ENCODE data around the gene KCNAB1.

Gene KCNAB1

DNA sequence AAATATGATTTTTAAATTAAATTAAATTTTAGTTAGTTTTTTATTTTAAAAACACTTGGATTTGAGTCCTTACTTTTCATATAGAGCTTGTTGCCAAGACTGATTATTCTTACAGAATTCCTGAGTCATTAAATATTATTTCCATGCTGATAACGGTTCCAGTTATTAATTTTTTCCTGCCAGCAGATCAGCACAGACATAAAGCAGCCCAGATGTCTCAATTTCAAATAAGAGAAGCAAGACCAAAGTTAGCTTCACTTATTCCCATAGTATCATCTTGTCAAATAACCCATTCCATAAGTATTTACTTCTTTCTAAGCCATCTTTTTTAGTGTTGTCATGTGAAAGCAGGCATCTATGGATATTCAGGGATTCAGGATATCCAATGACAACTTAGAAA, 359.2 kb downstream of the KCNAB1 start:
- no peak for DNase-seq (ENCODE audit: extremely low read depth in 1 of 2, low read depth in 1 of 2)

DNA sequence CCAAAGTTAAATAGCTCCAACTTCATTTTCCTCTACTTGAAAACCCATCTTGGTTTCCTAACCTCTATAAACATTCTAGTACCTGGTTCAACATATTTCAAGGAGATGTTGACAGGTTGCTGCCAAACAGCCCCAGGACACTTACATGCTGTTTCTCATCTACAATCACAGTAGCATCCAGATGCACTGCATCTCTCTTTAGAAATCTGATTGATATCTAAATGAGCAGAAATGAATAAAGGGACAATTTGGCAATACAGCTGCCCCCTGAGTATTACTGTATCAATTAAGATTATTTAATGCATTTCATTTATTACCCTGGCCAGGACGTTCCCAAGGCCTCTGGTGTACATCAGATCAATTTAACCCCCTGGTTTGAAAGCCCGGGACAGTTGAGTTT, 360.6 kb downstream of the KCNAB1 start:
- DNase-seq (ENCODE audit: extremely low read depth in 1 of 2, low read depth in 1 of 2), result no peak

DNA sequence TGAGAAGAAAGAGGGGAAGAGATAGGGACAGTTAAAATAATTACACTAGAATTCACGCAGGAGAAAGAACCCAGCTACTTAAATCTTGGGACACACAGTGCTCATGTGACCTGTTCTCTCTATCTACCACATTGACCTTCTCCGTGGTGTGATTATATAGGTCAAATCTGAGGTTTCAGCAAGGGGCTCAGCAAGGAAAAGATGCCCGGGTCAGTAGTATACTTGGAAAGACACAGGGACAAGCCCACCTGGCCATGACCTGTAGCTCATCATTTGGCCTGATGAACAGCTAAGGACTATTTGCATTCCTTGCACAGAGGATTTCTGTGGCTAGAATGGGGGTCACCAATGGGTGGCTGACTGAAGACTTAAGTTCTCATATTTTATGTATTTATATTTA, 362.6 kb downstream of the KCNAB1 start:
- DNase-seq (ENCODE audit: extremely low read depth in 1 of 2, low read depth in 1 of 2), result no peak

DNA sequence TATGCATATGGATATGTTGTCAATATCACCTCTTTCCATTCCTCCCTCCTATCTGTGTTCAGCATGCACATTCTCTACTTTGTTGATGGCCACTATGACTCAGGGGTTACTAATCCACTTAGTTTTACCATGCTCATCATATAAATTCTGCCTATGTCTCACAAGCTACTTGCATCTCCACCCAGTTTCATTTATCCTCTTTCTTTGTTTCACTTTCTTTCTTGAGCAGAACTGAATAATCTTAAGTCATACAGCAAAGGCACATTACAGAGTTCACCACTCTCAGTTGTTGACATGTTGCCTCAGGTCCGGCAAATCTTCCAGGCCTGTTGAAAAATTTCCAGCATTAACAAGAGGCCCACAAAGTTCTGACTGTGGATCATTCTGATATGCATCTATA, 363.0 kb downstream of the KCNAB1 start:
- DNase-seq (ENCODE audit: extremely low read depth in 1 of 2, low read depth in 1 of 2), result no peak

DNA sequence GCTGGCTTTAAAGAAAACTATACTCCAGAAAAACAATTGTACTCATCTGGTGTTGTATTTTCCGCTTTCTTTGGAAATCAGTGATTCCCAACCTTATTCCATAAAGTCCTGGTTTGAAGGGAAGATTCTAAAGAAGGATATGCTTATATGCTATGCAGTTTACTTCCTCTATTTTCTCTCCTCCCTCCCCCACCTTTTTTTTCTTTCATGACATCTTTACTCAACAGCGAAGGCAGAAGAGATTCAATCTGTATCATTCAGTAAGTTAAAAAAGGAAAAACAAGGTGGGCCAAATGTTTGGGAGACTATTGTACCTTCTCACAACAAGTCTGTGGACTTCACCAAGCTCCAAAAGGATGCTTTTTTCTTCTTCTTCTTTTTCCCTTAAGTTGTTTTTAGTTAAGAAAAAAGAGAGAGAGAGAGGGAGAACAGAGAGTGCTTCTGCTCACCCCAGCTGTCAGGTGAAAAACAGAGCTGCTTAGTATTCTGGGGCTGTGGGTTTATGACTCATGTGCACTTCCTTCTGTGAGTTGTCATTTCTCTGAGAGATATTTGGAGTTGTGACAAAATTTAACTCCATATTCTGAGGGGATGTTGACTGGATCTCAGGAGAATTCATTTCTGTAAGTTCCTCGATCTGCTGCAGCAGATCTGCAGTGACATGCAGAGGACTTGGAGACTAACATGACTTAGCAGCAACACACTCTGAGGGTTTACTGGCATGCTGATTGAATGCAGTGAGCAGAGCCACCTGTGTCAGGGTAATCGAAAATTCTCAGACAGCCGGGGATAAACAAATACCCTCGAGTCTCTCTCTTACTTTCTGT, 363.8 kb downstream of the KCNAB1 start:
- DNase-seq (ENCODE audit: extremely low read depth in 1 of 2, low read depth in 1 of 2), result peak in 1 of 2 donors; percentile 23

DNA sequence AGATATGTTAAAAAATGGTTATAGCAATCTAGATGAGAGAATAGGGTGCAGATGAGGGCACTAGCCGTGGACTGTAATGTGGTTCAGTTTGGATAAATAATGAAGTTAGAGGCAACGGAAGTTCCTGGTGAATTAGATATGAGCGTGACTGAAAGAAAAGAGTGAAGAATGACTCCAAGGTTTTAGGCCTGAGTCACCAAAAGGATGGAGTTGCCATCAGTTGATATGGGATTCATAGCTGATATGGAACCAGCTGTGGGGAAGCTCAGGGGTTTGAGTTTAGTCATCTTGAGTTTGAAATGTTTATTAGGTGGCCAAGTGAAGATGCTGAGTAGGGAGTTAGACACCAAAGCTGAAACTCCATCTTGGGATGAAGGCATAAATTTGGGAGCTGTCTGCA, 368.4 kb downstream of the KCNAB1 start:
- no peak for DNase-seq (ENCODE audit: extremely low read depth in 1 of 2, low read depth in 1 of 2)

DNA sequence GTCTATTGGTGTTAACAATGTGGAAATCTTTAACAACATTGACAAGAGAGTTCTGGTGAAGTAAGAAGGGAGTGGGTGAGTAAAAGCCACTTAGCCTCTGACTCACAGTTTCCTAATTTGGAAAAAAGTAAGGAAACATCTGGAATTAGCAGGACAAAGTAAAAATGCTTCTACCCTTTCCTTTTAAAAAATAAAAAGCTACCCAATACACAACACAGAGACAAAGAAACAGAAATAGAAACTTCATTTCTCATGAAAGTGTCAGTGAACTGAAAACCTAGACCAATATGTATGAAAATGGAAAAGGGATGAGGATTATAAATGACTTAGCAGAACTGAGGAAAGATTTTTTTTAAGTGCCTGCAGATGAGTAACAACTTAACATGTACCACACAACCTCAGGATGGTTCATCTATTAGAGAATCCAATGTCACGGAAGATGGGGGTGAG, 369.1 kb downstream of the KCNAB1 start:
- DNase-seq (ENCODE audit: extremely low read depth in 1 of 2, low read depth in 1 of 2), result no peak

DNA sequence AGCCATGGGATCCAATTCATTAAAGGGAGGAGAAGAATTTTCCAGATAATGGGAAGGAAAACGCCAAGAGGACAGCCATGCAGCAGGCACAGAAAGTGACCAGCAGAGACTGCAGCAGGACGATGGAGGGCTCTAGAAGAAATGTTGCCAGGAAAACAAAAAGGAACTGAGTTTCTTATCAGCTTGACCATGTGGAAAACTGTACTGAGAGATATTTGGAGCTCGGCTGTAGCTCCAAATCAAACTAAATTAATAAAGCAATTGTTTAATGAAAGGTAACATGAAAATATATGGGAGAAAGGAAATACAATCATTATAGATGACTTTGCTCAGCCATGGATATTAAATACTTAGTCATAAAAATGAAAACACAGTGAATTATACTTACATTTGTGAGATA, 370.8 kb downstream of the KCNAB1 start:
- no peak for DNase-seq (ENCODE audit: extremely low read depth in 1 of 2, low read depth in 1 of 2)

DNA sequence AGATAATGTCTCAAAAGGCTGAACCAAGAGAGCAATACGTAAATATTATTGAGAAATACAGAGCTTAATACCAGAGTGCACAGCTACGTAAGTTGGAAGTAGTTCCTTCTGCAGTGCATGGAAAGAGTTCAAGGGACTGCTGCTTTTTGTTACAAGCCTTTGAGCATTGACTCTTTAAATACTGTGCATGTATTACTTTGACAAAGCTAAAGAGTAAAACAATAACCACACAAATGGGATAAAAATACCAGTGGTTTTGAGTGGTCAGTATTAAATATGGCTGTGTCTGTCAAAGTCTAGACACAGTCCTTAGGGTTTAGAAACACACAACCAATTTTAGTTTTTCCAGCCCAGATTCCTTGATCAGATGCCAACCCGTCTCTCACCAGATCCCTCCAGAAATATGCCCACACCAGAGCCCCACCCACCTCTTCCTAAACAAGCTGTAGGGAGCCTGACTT, 372.5 kb downstream of the KCNAB1 start:
- DNase-seq (ENCODE audit: extremely low read depth in 1 of 2, low read depth in 1 of 2), result no peak

DNA sequence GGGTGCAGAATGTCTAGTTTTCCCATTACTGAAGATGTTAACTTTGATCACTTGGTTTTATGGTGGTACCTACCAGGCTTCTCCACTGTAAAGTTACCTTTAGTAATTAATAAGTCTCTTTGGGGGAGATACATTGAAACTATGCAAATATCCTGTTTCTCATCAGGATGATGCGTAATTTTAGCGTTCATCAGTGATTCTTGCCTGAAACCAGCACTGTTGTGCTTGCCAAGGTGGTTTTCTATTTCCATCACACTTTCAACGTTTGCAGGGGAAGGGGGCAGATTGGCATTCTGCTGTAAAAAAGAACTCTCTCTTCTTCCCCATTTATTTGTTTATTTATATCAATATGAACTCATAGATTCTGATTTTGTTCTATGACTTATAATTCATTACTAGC, 373.5 kb downstream of the KCNAB1 start:
- no peak for DNase-seq (ENCODE audit: extremely low read depth in 1 of 2, low read depth in 1 of 2)

DNA sequence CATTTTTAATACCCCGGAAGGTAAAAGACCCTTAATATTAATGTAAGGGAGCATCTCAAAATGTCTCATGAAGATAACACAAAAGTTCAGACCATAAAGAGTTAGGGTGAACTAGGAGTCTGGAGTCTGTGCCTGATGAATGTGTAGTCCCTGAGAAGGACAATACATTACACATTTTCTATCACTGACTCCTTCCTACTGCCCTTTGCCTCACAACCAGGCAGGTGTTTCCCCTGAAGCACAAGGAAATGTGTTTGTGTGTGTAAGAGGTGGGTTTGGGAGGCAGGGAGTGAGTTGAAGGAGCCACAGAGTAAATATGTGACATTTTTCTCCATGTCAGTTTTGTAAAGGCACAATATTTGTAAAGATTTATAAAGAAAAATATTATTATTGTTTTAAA, 375.4 kb downstream of the KCNAB1 start:
- no peak for DNase-seq (ENCODE audit: extremely low read depth in 1 of 2, low read depth in 1 of 2)

DNA sequence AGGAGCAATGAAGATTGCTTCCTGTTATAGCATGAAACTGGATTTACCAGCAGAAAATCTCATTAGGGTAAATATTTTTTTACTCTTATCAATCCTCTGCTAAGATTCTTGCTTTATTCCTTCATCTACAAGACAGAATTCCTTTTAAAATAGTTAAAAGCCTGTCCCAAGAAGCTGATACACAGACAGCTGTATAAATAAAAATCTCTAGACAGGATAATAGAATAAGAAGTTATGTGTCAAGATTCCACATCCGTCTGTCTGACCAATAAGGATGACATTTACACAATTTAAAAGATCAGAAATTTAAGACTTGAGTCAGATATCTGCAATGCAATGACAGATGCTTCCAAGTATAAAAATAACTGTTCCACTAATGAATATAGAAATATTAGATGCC, 376.9 kb downstream of the KCNAB1 start:
- DNase-seq (ENCODE audit: extremely low read depth in 1 of 2, low read depth in 1 of 2), result no peak

DNA sequence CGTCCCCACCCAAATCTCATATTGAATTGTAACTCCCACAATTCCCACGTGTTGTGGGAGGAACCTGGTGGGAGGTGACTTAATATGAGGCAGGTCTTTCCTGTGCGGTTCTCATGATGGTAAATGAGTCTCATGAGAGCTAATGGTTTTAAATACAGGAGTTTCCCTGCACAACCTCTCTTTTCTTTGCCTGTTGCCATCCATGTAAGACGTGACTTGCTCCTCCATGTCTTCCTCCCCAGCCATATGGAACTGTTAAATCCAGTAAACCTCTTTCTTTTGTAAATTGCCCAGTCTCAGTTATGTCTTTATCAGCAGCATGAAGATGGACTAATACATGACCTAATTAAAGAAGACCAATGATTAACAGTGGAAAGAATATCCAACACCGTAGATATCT, 377.9 kb downstream of the KCNAB1 start:
- DNase-seq (ENCODE audit: extremely low read depth in 1 of 2, low read depth in 1 of 2), result no peak

DNA sequence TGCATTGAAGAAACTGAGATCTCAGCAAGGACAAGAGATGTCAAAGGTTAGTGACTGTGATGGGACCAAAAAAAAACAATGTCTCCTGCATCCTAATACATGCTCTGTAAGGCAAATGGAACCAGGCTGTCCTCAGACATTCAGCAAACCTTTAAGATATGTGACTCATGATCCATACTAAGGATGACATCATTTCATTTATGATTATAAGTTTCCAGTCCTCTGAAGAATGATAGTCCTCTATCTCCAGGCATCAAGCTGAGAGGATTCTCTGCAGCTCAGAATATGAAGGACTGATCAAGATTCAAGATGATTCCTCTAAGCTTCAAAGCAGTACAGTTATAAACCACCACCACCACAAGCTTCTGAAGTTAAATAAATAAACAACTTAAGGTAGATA, 386.9 kb downstream of the KCNAB1 start:
- DNase-seq (ENCODE audit: extremely low read depth in 1 of 2, low read depth in 1 of 2), result no peak

DNA sequence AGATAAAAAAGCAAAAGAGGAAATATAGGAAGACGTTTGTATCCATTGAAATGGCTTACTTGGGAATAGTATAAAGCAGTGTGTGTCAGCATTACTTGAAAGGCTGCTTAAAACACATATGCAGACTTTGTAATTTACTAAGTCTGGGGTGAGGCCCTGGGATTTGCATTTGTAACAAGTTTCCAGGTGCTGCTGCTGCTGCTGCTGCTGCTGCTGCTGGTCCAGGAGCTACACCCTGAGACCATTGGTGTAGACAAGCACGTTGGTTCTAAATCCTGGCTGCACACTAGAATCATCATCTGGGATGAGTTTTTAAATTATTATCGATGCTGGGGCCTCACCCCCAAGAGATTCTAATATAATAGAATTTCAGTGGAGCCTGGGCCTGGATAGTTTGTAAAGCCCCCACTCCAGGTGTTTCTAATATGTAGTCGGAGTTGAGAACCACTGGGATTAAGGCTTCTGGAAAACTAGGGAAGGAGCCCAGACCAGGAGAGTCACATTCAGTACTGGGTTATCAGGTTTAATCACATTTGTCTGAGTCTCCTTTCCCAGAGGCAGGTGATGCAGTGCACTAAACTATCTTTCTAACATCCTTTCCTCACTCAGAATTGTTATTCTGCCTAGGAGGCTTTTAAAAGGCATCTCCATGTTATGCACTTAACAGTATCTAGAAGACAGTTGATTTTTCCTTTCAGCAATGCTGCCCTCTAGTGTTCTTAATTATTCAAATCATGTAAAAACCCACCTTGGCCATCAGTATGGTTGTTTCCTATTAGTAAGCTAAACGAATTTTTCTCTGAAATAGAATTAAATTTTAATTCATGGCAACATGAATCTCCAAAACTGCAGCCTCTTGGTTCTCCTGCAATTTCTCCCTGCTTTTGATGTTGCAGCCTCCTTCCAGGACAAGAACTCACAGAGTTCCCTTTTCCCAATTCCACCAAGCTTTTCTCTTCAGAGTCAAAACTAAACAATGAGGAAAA, 389.1 kb downstream of the KCNAB1 start:
- DNase-seq (ENCODE audit: extremely low read depth in 1 of 2, low read depth in 1 of 2), result no peak

DNA sequence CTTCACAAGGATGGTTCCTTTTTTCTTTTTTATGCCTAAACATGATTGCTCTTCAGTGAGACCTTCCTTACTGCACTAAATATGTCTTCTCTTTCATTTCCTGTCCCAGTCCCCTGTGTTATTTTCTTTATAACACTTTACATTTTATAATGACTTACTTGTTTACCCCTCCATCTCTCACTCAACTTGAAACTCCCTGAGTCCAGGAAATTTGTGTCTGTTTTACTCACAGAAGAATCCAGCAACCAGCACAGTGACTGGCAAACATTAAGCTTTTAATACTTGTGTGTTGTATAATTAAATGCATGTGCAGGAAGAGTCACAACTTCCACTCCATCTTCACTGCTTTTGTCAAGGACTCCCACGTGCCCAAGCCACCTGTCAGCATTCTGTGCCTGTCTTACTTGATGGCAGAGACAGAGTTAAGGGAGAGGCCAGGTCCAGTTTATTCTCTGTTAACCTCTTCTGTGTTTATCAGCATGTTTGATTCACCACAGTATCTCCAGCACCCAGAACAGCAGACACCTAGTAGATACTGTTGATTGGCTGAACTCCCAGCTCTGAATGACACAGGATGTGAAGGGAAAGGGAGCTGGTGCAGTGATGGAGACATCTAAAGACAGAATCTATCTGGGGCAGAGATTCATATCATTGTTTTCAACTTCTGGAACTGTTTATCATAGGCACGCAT, 391.8 kb downstream of the KCNAB1 start:
- no peak for DNase-seq (ENCODE audit: extremely low read depth in 1 of 2, low read depth in 1 of 2)

DNA sequence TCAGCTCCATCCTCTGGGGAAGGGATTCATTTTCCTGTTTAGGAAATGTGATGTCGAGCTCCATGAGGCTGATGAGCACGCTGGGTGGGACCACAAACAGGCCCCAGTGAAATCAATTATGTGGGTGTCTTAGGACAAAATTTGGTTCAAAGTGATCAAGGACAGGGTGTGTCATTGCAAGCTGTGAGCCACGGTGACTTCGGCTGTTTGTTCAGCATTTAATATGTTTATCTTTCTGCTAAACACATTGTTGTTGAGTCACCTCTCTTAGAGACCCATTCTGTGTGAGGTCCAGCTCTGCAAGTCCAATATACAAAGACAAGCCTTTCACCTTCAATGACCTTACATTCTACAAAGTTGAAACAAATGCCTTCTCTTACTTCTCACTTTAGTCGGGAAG, 393.2 kb downstream of the KCNAB1 start:
- DNase-seq (ENCODE audit: extremely low read depth in 1 of 2, low read depth in 1 of 2), result no peak

DNA sequence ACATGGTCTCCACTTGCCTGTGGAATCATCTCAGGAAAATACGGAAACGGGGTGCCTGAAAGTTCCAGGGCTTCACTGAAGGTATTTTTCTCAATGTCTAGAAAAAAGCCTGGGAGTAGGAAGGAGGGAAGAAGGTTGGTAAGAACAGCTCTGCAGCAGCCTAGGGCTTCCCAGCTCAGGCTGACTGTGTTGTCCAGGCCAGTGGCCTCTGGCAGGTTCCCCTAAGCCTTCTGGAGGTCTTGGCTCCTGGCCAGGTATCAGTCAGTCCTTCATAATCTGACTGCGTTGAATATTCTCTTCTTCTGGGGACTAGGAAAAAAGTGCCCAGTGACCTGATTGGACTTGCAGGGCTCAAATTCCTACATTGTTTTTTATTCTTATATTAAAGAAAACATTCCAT, 395.9 kb downstream of the KCNAB1 start:
- no peak for DNase-seq (ENCODE audit: extremely low read depth in 1 of 2, low read depth in 1 of 2)

DNA sequence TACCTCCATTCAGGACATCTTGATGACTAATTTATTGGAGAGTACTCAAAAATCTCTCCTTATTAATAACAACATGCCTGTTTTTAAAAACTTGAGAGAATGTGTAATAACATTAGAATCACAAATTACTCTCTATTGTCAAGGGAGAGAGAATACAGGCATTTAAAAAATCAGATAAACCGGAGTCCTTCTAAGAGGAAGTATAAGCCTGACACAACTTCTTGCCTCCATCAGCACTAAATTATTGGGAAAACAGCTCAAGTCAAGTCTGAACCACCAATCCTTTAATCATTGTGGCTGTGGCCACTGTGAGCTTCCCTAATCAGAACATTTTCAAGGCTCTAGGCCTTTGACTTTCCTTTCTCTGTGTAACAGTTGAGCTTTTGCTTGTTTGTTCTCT, 396.6 kb downstream of the KCNAB1 start:
- no peak for DNase-seq (ENCODE audit: extremely low read depth in 1 of 2, low read depth in 1 of 2)

DNA sequence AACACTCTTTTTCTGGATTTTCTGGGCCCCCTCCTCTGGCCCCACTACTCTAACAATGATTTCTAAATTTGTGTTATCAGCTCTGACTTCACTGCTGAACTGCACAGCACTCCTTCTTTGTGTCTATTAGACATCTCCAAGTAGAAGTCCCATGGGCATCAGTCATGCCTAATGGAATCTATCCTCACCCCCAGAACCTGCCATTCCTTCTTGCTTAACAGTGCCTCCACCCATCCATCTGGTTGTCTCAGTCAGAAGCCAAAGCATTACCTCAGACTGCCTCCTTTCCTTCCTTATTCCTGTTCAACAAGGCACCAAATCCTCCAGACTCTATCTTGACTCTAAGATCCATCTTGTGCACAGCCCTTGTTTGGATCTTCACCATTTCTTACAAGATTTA, 398.3 kb downstream of the KCNAB1 start:
- DNase-seq (ENCODE audit: extremely low read depth in 1 of 2, low read depth in 1 of 2), result no peak

DNA sequence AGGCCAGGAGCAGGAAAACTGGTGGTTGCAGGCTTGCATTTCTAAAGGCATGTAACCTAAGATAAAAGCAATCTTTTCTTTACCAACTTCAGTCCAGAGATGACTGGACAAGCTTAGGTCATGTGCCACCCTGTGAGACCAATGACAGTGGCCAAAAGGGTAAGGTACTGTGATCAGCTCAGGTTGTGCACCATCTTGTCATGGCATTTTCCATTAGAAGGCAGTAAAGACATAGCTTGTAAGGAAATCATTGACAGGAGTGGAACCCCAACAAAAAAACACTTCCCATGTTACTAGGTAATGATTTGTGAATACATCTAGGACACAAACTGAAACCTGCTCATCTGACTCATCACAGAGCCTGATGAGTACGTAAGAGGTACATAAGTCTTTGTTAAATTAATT, 399.4 kb downstream of the KCNAB1 start:
- DNase-seq (ENCODE audit: extremely low read depth in 1 of 2, low read depth in 1 of 2), result no peak

All from stimulated activated CD8-positive, alpha-beta memory T cell treated with anti-CD3 and anti-CD28 coated beads, Interleukin-7, amount 100 ng/mL, for 48 hours (primary cell).